GM10847 (cell line): ENCODE measurements around the gene RHOT1.

ENCODE experiments used
- POLR2A ChIP-seq: IDR thresholded peaks from 2 replicates; pipeline ENCODE4 v1.6.1; 2011; ENCODE audit not compliant: insufficient read length; ENCODE audit errors: extremely low read depth

RHOT1 gene

DNA sequence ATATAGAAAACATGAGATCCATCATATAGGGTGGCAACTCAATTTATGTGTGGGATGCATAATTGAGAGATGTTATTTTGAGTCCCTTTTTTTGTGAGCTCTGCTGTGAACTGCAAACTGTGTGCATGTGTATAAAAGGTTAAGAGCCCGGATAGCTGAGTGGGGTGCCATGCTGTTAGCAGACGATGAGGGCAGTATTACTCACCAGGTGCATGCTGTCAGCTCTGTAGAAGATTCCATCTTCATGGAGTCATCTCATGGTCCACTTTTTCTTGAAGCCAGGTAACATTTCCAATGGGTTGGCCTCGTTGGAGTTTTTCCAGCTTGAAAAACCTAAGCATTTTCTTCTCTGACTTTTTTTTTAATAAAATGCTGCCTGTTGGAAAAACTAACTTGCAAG is 80.3 kb downstream of the RHOT1 start:
- no peak for TF ChIP-seq POLR2A

- no peak for TF ChIP-seq POLR2A
Observed at GRCh38 chr17:32223703-32224102, 81.4 kb downstream of the RHOT1 start.

GRCh38 chr17:32226886-32227285 is 84.6 kb downstream of the RHOT1 start:
- no peak for TF ChIP-seq POLR2A

DNA sequence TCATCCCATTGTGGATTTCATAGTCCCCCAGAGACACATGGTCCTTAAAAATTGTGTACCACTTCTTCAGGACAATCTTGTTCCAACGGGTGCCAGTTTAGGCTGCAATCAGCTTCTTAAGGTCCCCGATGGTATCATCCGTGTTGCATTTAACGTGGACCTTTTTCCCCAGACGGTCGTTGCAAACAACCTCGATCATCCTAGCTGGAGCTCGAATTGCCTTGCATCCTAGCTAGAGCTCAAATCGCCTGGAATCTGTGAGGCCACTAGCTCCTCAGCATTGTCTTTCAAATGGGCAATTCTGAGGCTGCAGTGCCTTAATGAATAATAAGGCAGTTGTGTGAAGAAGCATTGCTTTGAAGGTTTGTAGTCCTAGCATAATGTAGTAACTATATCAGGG is 85.6 kb downstream of the RHOT1 start:
- TF ChIP-seq POLR2A, result no peak

DNA sequence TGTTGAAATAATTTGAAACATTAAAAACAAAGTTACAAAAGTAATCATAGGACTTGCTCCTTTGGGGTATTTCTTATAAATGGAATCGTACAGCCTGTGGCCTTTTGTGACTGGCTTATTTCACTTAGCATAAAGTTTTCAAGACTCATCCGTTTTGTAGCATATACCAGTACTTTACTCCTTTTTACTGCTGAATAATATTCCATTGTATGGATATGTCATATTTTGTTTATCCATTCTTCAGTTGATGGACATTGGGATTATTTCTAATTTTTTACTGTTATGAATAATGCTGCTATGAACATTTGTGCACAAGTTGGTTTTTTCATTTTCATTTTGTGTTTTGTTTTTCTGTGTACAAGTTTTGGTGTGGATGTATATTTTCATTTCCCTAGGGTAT is 93.3 kb downstream of the RHOT1 start:
- no peak for TF ChIP-seq POLR2A

DNA sequence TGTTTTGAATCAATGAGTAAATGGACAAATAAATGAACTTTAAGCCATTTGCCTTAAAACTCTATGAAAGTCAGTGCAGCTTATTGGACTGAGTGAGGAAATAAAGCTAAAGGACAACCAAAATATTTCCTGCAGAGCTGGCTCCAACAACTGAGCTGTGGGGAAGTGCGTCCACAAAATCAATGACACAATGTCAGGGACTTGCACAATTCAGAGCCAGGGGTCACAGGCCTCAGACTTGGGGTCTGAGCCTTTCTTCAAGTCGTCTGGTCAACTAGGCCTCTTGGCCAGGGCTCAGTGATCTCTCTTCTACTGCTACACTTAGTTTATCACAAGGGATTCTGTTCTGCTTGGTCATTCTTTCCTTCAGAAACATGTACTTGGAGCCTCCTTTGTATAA is 97.2 kb downstream of the RHOT1 start:
- no peak for TF ChIP-seq POLR2A

- TF ChIP-seq POLR2A, result no peak
Observed at GRCh38 chr17:32240750-32241149, 98.4 kb downstream of the RHOT1 start.

DNA sequence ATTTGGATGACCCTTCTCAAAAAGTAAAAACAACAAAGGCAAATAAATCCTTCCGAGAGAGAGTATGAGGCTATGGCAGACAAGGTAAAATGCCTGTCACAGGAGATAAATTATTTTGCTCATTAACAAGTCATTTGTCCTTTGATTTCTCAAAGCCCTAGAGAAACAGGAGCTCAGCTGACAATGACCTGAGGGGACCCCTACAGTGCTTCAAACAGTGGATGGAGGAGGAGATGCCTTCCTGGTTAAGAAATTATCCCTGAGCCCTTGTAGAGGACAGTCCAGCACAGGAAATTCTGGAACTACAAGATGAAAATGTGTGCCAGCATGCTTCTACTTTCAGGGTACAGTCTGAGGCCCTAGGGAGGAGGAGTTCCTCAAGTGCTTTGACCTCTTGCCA is 99.3 kb downstream of the RHOT1 start:
- TF ChIP-seq POLR2A, result no peak

DNA sequence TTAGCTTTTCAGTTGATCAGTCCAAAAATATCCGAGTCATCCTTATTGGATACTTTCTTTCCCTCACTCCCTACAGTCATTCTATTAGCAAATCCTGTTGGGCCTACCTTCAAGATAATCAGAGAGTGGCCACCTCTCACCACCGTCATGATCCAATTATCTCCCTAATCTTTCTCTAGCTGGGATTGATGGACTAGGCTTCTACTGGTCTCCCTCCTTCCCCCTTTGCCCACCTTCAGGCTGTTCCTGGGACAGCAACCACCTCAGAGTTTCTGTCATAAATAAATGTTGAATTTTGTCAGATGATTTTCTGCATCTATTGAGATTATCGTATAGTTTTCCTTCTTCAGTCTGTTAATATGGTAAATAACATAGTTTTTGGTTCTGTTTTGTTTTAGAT is 107.2 kb downstream of the RHOT1 start:
- no peak for TF ChIP-seq POLR2A

GRCh38 chr17:32253117-32253611 is 110.9 kb downstream of the RHOT1 start:
- no peak for TF ChIP-seq POLR2A

- no peak for TF ChIP-seq POLR2A
Observed at GRCh38 chr17:32256012-32256700, 113.9 kb downstream of the RHOT1 start.

DNA sequence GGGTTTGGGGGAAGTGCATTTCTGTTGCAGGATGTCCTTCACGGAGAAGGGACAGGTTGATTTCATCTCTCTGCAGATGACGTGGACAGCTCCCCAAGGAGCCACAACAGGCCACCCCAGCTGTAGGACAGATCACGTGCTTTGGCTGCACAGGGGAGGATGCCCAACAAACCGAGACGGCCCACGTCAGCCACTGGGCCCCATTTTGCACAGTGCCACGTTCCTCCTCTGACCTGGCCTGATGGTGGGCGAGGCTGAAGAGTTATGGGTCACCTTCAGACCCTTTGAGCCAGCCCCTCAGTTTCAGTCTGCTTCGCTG is 114.4 kb downstream of the RHOT1 start:
- TF ChIP-seq POLR2A, result no peak

DNA sequence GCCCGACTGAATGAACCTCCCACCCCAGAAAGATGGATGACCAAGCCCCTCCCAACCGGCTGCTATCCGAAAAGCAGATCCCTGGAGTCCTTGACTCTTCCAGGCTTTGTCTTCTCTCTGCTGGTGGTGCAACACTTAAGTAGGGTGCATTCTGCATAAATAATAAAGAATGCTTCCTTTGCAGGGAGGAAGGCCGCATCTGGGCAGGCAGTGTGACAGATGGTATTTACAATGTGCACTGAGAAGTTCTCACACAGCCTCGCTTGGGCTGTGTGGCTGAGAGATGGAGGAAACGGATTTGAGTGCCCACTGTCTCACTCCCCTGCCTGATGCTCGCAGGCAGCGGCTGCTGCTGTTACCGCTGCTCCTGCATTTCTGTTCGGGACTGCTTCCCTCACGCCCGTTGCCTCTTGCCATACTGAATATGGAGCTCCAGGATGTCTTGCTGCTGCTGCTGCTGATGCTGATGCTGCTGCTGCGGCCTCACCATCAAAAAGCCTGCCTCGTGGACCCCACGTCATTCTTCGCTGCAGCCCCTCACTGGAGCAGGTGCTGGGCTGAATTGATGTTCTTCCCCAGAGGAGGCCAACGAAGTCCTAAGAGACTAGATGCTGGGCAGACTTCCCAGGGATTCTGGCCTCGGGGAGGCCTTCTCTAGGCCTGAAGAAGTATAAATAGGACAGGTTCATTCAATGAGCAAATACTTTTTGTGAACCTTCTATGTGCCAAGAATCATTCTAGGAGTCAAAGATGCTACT is 116.3 kb downstream of the RHOT1 start:
- TF ChIP-seq POLR2A, result no peak

DNA sequence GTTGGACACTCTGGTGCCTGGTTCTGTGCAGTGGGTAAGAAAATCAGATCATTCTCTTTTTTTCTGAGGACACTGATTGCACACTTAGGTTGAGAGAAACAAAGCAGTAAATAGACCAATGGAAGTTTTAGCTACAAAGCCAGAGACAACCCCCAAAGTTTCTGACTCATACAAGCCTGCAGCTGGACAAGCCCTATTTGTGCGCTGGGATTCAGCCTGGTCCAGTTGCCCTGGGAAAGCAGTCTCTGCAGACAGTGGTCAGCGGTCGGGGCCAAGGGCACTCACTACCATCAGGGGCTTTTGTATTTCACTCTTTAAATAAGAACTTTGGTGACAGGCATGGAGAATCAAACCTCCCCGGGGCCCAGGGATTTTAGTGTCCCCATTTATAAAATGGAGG is 117.3 kb downstream of the RHOT1 start:
- TF ChIP-seq POLR2A, result no peak

GRCh38 chr17:32261417-32261736 is 119.1 kb downstream of the RHOT1 start:
- TF ChIP-seq POLR2A, result no peak

GRCh38 chr17:32261936-32262510 is 119.7 kb downstream of the RHOT1 start:
- no peak for TF ChIP-seq POLR2A
